ENCODE data around the gene ARAP2.

The ARAP2 gene

GRCh38 chr4:36072529-36072928 is 171.8 kb downstream of the ARAP2 start:
- H3K4me1 ChIP-seq (ENCODE audit: control insufficient read depth in 2 of 2, insufficient read depth in 1 of 2, low read depth in 1 of 2, low read length in 2 of 2): no peaks in the 10 kb centered on the region
- DNase-seq (ENCODE audit: low spot score): no peak
- H2AK5ac ChIP-seq (ENCODE audit: low read depth, low read length): no peak overlapping the region
- WGBS, 2 donors (ENCODE audit: extremely low coverage in 2 of 2, insufficient read length in 2 of 2, insufficient replicate concordance in 1 of 2): no CpG with 5 or more reads among the region's 3 CpGs
- H3K27ac ChIP-seq (replicated peaks; ENCODE audit: low read length): no peak overlapping the region
- H3K27me3 ChIP-seq (ENCODE audit: control insufficient read depth in 3 of 3, insufficient read depth in 3 of 3, low read depth in 1 of 3, low read length in 3 of 3): no peaks in the 10 kb centered on the region
- H2BK15ac ChIP-seq (ENCODE audit: low read length): no peak overlapping the region
- H3K18ac ChIP-seq (ENCODE audit: low read length): no peak overlapping the region
- H4K8ac ChIP-seq (ENCODE audit: low read depth, low read length): no peak overlapping the region
- H4K91ac ChIP-seq (ENCODE audit: low read depth, low read length, poor library complexity): no peak overlapping the region
- H3K23ac ChIP-seq (ENCODE audit: low read depth, low read length, poor library complexity): no peak overlapping the region
- H3K9ac ChIP-seq (ENCODE audit: low read depth, low read length, poor library complexity): no peak overlapping the region
- no peaks in the 10 kb centered on the region for H3K36me3 ChIP-seq (replicated peaks in 1 of 2; ENCODE audit: control insufficient read depth in 2 of 2, insufficient read depth in 2 of 2, low read length in 2 of 2)
- H3K9me3 ChIP-seq (replicated peaks in 1 of 2; ENCODE audit: control insufficient read depth in 2 of 2, insufficient read depth in 1 of 2, low read depth in 1 of 2, low read length in 2 of 2): no peaks in the 10 kb centered on the region
- H3K4me2 ChIP-seq (ENCODE audit: insufficient read depth, low read length, poor library complexity, severe bottlenecking): no peak overlapping the region
- H2AFZ ChIP-seq (ENCODE audit: low read length): no peak overlapping the region
- no peak overlapping the region for H3K4ac ChIP-seq (ENCODE audit: low read length)
- H3K4me3 ChIP-seq (ENCODE audit: low read length in 2 of 2): no peak overlapping the region
- no peak overlapping the region for H2BK120ac ChIP-seq (ENCODE audit: low read depth, low read length)
- no peak overlapping the region for H2BK5ac ChIP-seq (ENCODE audit: low read length)
- no peak overlapping the region for H3K14ac ChIP-seq (ENCODE audit: low read length)
- H3K79me1 ChIP-seq (ENCODE audit: low read depth, low read length): no peaks in the 10 kb centered on the region
- H2BK12ac ChIP-seq (ENCODE audit: low read length): no peak overlapping the region

- Histone ChIP-seq H3K27ac (replicated peaks; ENCODE audit: low read length) (no peak overlapping the region), H3K27me3 (ENCODE audit: control insufficient read depth in 3 of 3, insufficient read depth in 3 of 3, low read depth in 1 of 3, low read length in 3 of 3) (no peaks in the 10 kb centered on the region), H3K9ac (ENCODE audit: low read depth, low read length, poor library complexity) (no peak overlapping the region), H3K79me1 (ENCODE audit: low read depth, low read length) (no peaks in the 10 kb centered on the region), H4K91ac (ENCODE audit: low read depth, low read length, poor library complexity) (no peak overlapping the region), H3K4me1 (ENCODE audit: control insufficient read depth in 2 of 2, insufficient read depth in 1 of 2, low read depth in 1 of 2, low read length in 2 of 2) (no peaks in the 10 kb centered on the region), H2BK120ac (ENCODE audit: low read depth, low read length) (no peak overlapping the region), H3K36me3 (replicated peaks in 1 of 2; ENCODE audit: control insufficient read depth in 2 of 2, insufficient read depth in 2 of 2, low read length in 2 of 2) (no peaks in the 10 kb centered on the region), H3K4me3 (ENCODE audit: low read length in 2 of 2) (no peak overlapping the region), H3K4ac (ENCODE audit: low read length) (no peak overlapping the region), H3K23ac (ENCODE audit: low read depth, low read length, poor library complexity) (no peak overlapping the region), H3K4me2 (ENCODE audit: insufficient read depth, low read length, poor library complexity, severe bottlenecking) (no peak overlapping the region), H2AFZ (ENCODE audit: low read length) (peak overlapping the region; percentile 31), H2AK5ac (ENCODE audit: low read depth, low read length) (no peak overlapping the region), H2BK12ac (ENCODE audit: low read length) (no peak overlapping the region), H3K14ac (ENCODE audit: low read length) (no peak overlapping the region), H2BK15ac (ENCODE audit: low read length) (no peak overlapping the region), H2BK5ac (ENCODE audit: low read length) (no peak overlapping the region), H4K8ac (ENCODE audit: low read depth, low read length) (no peak overlapping the region), H3K9me3 (replicated peaks in 1 of 2; ENCODE audit: control insufficient read depth in 2 of 2, insufficient read depth in 1 of 2, low read depth in 1 of 2, low read length in 2 of 2) (peaks cover 0 to 3% of the 10 kb centered on the region in 2 donors), H3K18ac (ENCODE audit: low read length) (no peak overlapping the region)
- DNase-seq (ENCODE audit: low spot score): no peak
- no CpG with 5 or more reads among the region's 2 CpGs for WGBS, 2 donors (ENCODE audit: extremely low coverage in 2 of 2, insufficient read length in 2 of 2, insufficient replicate concordance in 1 of 2)
Measured at GRCh38 chr4:36067116-36067515, 177.2 kb downstream of the ARAP2 start.

GRCh38 chr4:36065274-36065871 is 178.9 kb downstream of the ARAP2 start:
- no peaks in the 10 kb centered on the region for H3K79me1 ChIP-seq (ENCODE audit: low read depth, low read length)
- no peaks in the 10 kb centered on the region for H3K27me3 ChIP-seq (ENCODE audit: control insufficient read depth in 3 of 3, insufficient read depth in 3 of 3, low read depth in 1 of 3, low read length in 3 of 3)
- no peak overlapping the region for H2BK12ac ChIP-seq (ENCODE audit: low read length)
- no peak overlapping the region for H3K23ac ChIP-seq (ENCODE audit: low read depth, low read length, poor library complexity)
- no peaks in the 10 kb centered on the region for H3K4me1 ChIP-seq (ENCODE audit: control insufficient read depth in 2 of 2, insufficient read depth in 1 of 2, low read depth in 1 of 2, low read length in 2 of 2)
- no peak overlapping the region for H3K27ac ChIP-seq (replicated peaks; ENCODE audit: low read length)
- no peak overlapping the region for H2AFZ ChIP-seq (ENCODE audit: low read length)
- H3K14ac ChIP-seq (ENCODE audit: low read length): no peak overlapping the region
- H2AK5ac ChIP-seq (ENCODE audit: low read depth, low read length): no peak overlapping the region
- H2BK120ac ChIP-seq (ENCODE audit: low read depth, low read length): no peak overlapping the region
- no peak for DNase-seq (ENCODE audit: low spot score)
- no peak overlapping the region for H3K4ac ChIP-seq (ENCODE audit: low read length)
- peak overlapping the region in 1 of 2 donors; percentile 46 for H3K4me3 ChIP-seq (ENCODE audit: low read length in 2 of 2)
- H3K4me2 ChIP-seq (ENCODE audit: insufficient read depth, low read length, poor library complexity, severe bottlenecking): no peak overlapping the region
- peaks cover 0 to 3% of the 10 kb centered on the region in 2 donors for H3K9me3 ChIP-seq (replicated peaks in 1 of 2; ENCODE audit: control insufficient read depth in 2 of 2, insufficient read depth in 1 of 2, low read depth in 1 of 2, low read length in 2 of 2)
- H3K36me3 ChIP-seq (replicated peaks in 1 of 2; ENCODE audit: control insufficient read depth in 2 of 2, insufficient read depth in 2 of 2, low read length in 2 of 2): no peaks in the 10 kb centered on the region
- no peak overlapping the region for H4K91ac ChIP-seq (ENCODE audit: low read depth, low read length, poor library complexity)
- no CpG with 5 or more reads among the region's 1 CpG for WGBS, 2 donors (ENCODE audit: extremely low coverage in 2 of 2, insufficient read length in 2 of 2, insufficient replicate concordance in 1 of 2)
- no peak overlapping the region for H2BK5ac ChIP-seq (ENCODE audit: low read length)
- H3K9ac ChIP-seq (ENCODE audit: low read depth, low read length, poor library complexity): no peak overlapping the region
- H2BK15ac ChIP-seq (ENCODE audit: low read length): no peak overlapping the region
- no peak overlapping the region for H3K18ac ChIP-seq (ENCODE audit: low read length)
- no peak overlapping the region for H4K8ac ChIP-seq (ENCODE audit: low read depth, low read length)

GRCh38 chr4:36064117-36064516 is 180.2 kb downstream of the ARAP2 start:
- Histone ChIP-seq H3K9me3 (replicated peaks in 1 of 2; ENCODE audit: control insufficient read depth in 2 of 2, insufficient read depth in 1 of 2, low read depth in 1 of 2, low read length in 2 of 2) (peaks cover 0 to 3% of the 10 kb centered on the region in 2 donors), H3K4ac (ENCODE audit: low read length) (no peak overlapping the region), H3K14ac (ENCODE audit: low read length) (peak overlapping the region; percentile 94), H2AK5ac (ENCODE audit: low read depth, low read length) (no peak overlapping the region), H3K23ac (ENCODE audit: low read depth, low read length, poor library complexity) (no peak overlapping the region), H3K18ac (ENCODE audit: low read length) (peak overlapping the region; percentile 17), H3K4me3 (ENCODE audit: low read length in 2 of 2) (peak overlapping the region in 1 of 2 donors; percentile 42), H3K79me1 (ENCODE audit: low read depth, low read length) (no peaks in the 10 kb centered on the region), H2BK15ac (ENCODE audit: low read length) (no peak overlapping the region), H3K27me3 (ENCODE audit: control insufficient read depth in 3 of 3, insufficient read depth in 3 of 3, low read depth in 1 of 3, low read length in 3 of 3) (no peaks in the 10 kb centered on the region), H3K9ac (ENCODE audit: low read depth, low read length, poor library complexity) (no peak overlapping the region), H2AFZ (ENCODE audit: low read length) (no peak overlapping the region), H2BK5ac (ENCODE audit: low read length) (peak overlapping the region; percentile 66), H2BK12ac (ENCODE audit: low read length) (peak overlapping the region; percentile 41), H3K27ac (replicated peaks; ENCODE audit: low read length) (no peak overlapping the region), H4K91ac (ENCODE audit: low read depth, low read length, poor library complexity) (no peak overlapping the region), H3K36me3 (replicated peaks in 1 of 2; ENCODE audit: control insufficient read depth in 2 of 2, insufficient read depth in 2 of 2, low read length in 2 of 2) (no peaks in the 10 kb centered on the region), H4K8ac (ENCODE audit: low read depth, low read length) (no peak overlapping the region), H3K4me1 (ENCODE audit: control insufficient read depth in 2 of 2, insufficient read depth in 1 of 2, low read depth in 1 of 2, low read length in 2 of 2) (no peaks in the 10 kb centered on the region), H2BK120ac (ENCODE audit: low read depth, low read length) (no peak overlapping the region), H3K4me2 (ENCODE audit: insufficient read depth, low read length, poor library complexity, severe bottlenecking) (no peak overlapping the region)
- DNase-seq (ENCODE audit: low spot score): no peak
